Testis (tissue), 3 donors: ENCODE results near the gene TICRR. TPM values are rescaled to one million over a fixed set of nuclear protein-coding genes. Genes with fewer than 3 reads are reported as not detected.

Experiments used
- DNase-seq: peaks from one replicate; pipeline ENCODE4 v3.0.0-alpha.2; 2019
- H3K27ac ChIP-seq, 2 donors: fragments of 200-600 bp; sonication (generic); one replicate each; pipeline ENCODE4 v1.5.1; 2019
- H3K27me3 ChIP-seq: fragments of 200-600 bp; sonication (generic); one replicate; pipeline ENCODE4 v1.5.1; 2019
- H3K36me3 ChIP-seq: fragments of 200-600 bp; sonication (generic); one replicate; pipeline ENCODE4 v1.5.1; 2017; ENCODE audit warnings: low read depth; ENCODE audit errors: missing control alignments
- H3K4me1 ChIP-seq: fragments of 200-600 bp; sonication (generic); one replicate; pipeline ENCODE4 v1.5.1; 2019
- H3K4me3 ChIP-seq, 2 donors: fragments of 200-600 bp; sonication (generic); one replicate each; pipeline ENCODE4 v1.5.1; 2017 to 2019
- H3K9me3 ChIP-seq: fragments of 200-600 bp; sonication (generic); one replicate; pipeline ENCODE4 v1.5.1; 2017
- CTCF ChIP-seq, 3 experiments: fragments of 450-650 bp in 2 of 3; fragments of 200-600 bp in 1 of 3; sonication (generic) in 1 of 3; IDR thresholded peaks; one replicate each; pipeline ENCODE4 v1.5.1; 2016 to 2019; ENCODE audit warnings: antibody characterized with exemption in 3 of 3, mild to moderate bottlenecking in 2 of 3, moderate library complexity in 1 of 3
- POLR2A ChIP-seq: fragments of 450-650 bp; IDR thresholded peaks from one replicate; pipeline ENCODE4 v1.6.1; 2017; ENCODE audit warnings: antibody characterized with exemption, mild to moderate bottlenecking, moderate library complexity
- WGBS, 2 donors: methylation state at CpG; one replicate each; pipeline ENCODE4 v1.1.5; 2018; 5-methylcytosine and 5-hydroxymethylcytosine counted together
- intact Hi-C: fragments of 100-400 bp; cut with DNase I; formaldehyde crosslinking; loops from one replicate; pipeline ENCODE4 v1.15.1; 2023; ENCODE audit warnings: low total_unique reads
- polyA plus RNA-seq: library from polyadenylated mRNA; stranded (reverse); fragments of 350-450 nt; fragmentation: Illumina TruSeq; extraction: RNeasy Lipid Tissue Mini Kit (QIAGEN cat#74804); gene quantifications from one replicate; pipeline ENCODE4 v1.2.3, GENCODE V29; 2014; ENCODE audit warnings: low read depth, low replicate concordance; ENCODE audit not compliant: insufficient read depth
- total RNA-seq, 2 donors: library from RNA; depleted of rRNA; stranded (reverse); fragments of >200 nt; gene quantifications; one replicate each; pipeline ENCODE4 v1.2.3, GENCODE V29; 2016

The TICRR gene
- total and polyA plus RNA-seq, 3 donors from 2014 or later: 3.0 to 8.4 (median 7.7) TPM

DNA sequence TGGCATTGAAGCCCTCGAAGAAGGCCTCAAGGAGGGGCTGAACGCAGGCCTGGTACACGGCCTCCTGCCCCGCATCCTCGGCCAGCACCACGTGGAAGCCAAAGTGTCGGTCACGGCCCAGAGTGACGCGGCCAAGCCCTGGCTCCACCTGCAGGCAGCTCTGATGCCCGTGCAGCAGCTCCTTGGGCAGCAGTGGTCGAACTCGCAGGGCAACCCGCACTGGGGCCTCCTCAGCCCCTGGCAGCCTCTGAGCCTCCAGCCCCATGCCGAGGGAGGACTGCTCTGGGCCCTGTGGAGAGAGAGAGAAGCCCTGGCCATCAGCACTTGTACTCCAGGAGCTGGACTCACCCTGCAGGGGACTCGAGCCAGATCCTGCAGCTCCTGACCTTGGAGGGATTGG, 77.4 kb downstream of the TICRR start:
- intact Hi-C loops: no loop called here
- TF ChIP-seq POLR2A: no peak
- TF ChIP-seq CTCF (IDR thresholded peaks at IDR 0.05): no peak
- no peaks in the 10 kb centered on the region for H3K27me3 ChIP-seq
- no peaks in the 10 kb centered on the region for H3K9me3 ChIP-seq
- no peak overlapping the region for H3K27ac ChIP-seq
- H3K4me3 ChIP-seq: no peak overlapping the region
- H3K36me3 ChIP-seq: no peaks in the 10 kb centered on the region
- H3K4me1 ChIP-seq: peaks cover 5% of the 10 kb centered on the region
- WGBS, 2 donors: 80 to 82% methylated on average over 2 to 15 of the region's 16 CpGs
- no peak for DNase-seq

DNA sequence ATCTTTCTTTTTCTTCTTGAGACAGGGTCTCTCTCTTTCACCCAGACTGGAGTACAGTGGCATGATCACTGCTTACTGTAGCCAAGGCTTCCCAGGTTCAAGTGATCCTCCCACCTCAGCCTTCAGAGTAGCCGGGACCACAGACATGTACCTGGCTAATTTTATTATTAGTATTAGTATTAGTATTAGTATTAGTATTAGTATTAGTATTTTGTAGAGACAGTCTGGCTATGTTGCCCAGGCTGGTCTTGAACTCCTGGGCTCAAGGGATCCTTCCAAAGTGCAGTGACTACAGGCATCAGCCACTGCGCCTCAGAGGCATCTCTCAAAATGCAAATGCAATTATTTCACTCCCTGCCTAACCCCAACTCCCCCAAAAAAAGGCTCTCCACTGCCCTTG, 78.3 kb downstream of the TICRR start:
- Histone ChIP-seq H3K27ac (no peak overlapping the region), H3K9me3 (no peaks in the 10 kb centered on the region), H3K4me3 (no peak overlapping the region), H3K27me3 (no peaks in the 10 kb centered on the region), H3K4me1 (peaks cover 5% of the 10 kb centered on the region), H3K36me3 (no peaks in the 10 kb centered on the region)
- intact Hi-C loops: no loop called here
- WGBS, 2 donors: 75 to 89% methylated on average over 2 of the region's 2 CpGs
- no peak for DNase-seq
- TF ChIP-seq POLR2A: no peak
- no peak for TF ChIP-seq CTCF (IDR thresholded peaks at IDR 0.05)

DNA sequence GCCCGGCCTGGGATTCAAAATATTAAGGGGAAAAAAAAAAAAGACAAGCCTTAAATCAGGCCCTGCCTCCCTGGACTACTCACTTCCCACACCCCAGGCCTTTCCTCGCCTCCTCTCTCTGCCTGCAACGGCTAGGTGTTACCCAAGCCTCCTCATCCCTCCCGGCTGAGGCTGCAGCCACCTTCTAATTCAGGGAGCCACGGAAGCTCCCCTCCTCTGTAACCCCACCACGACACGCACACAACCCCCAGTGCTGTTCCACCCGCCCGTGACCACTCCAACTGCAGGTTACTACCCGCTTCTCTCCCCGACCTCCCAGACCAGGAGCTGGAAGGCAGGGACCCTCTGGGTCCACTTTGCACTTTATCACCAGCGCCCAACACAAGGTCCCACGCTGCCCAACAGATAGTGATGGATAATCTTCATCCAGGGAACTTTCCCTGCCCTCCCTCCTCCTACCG, 79.1 kb downstream of the TICRR start:
- intact Hi-C loops: no loop called here
- Histone ChIP-seq H3K4me3 (peak overlapping the region; percentile 63 to 72), H3K36me3 (no peaks in the 10 kb centered on the region), H3K27ac (peak overlapping the region in 1 of 2 donors; percentile 30), H3K27me3 (no peaks in the 10 kb centered on the region), H3K4me1 (peaks cover 5% of the 10 kb centered on the region), H3K9me3 (no peaks in the 10 kb centered on the region)
- 33 to 38% methylated on average over 14 of the region's 14 CpGs for WGBS, 2 donors
- TF ChIP-seq CTCF (IDR thresholded peaks at IDR 0.05) (no peak), POLR2A (no peak)
- no peak for DNase-seq

- Histone ChIP-seq H3K4me3 (peak within 1 kb of the TSS; percentile 63 to 72), H3K9me3 (no peaks in the 10 kb centered on the region), H3K27me3 (no peaks in the 10 kb centered on the region), H3K36me3 (no peaks in the 10 kb centered on the region), H3K4me1 (peaks cover 5% of the 10 kb centered on the region), H3K27ac (peak within 1 kb of the TSS; percentile 13 to 30)
- 1% methylated on average over 43 to 70 of the region's 87 CpGs for WGBS, 2 donors
- DNase-seq: peak; percentile 34
- TF ChIP-seq POLR2A (no peak), CTCF (IDR thresholded peaks at IDR 0.05) (no peak)
- intact Hi-C loops: no loop called here
Measured at GRCh38 chr15:89654847-89655805, 79.9 kb downstream of the TICRR start, which contains the start of gene KIF7. Gene KIF7 (minus strand): TSS chr15:89655467. CDS start chr15:89652930, 2,537 bp downstream.
